Caco-2 (cell line): ENCODE measurements around the gene PRR5. TPM values are rescaled to one million over a fixed set of nuclear protein-coding genes. Genes with fewer than 3 reads are reported as not detected.

Experiments
- BruUV-seq: library from RNA; stranded (reverse); fragments of 400-500 nt; replicated peaks from 2 replicates; lab custom pipeline; 2021; lab: Mats Ljungman, UMichigan
- CTCF ChIA-PET: fragments of 300-600 bp; sonication (Branson Sonifier 250); formaldehyde crosslinking; loops from one replicate; lab custom pipeline; 2022; ENCODE audit warnings: antibody characterized with exemption; lab: Charles Lee
- POLR2A ChIA-PET: fragments of 300-600 bp; sonication (Branson Sonifier 250); formaldehyde crosslinking; loops from one replicate; lab custom pipeline; 2022; ENCODE audit warnings: antibody characterized with exemption; lab: Charles Lee
- DNase-seq, 2 experiments: peaks; one replicate each; pipeline versions ENCODE4 v3.0.0 to v3.0.0-alpha.2; 2020 to 2022
- H3K27me3 ChIP-seq: replicated peaks from 2 replicates; pipeline ENCODE4 v1.6.0; 2011; ENCODE audit warnings: low read length; ENCODE audit not compliant: control insufficient read depth, insufficient read depth
- H3K36me3 ChIP-seq: 2 replicates; pipeline ENCODE4 v1.5.1; 2011; ENCODE audit warnings: low read length; ENCODE audit not compliant: control insufficient read depth, insufficient read depth
- H3K4me1 ChIP-seq: fragments of 250-450 bp; sonication (Bioruptor Pico); 2 replicates; pipeline ENCODE4 v1.5.1; 2020; ENCODE audit warnings: mild to moderate bottlenecking
- H3K4me3 ChIP-seq: 2 replicates; pipeline ENCODE4 v1.5.1; 2011; ENCODE audit warnings: low read depth, mild to moderate bottlenecking, control low read depth, low read length
- H3K9me3 ChIP-seq: fragments of 250-450 bp; sonication (Bioruptor Pico); 2 replicates; pipeline ENCODE4 v1.5.1; 2020; ENCODE audit warnings: mild to moderate bottlenecking, moderate library complexity
- H3K27ac Mint-ChIP-seq: one replicate; pipeline ENCODE4 v1.8.0; 2022; ENCODE audit warnings: mixed read lengths; ENCODE audit not compliant: unreplicated experiment
- H3K27me3 Mint-ChIP-seq: one replicate; pipeline ENCODE4 v1.8.0; 2022; ENCODE audit warnings: mixed read lengths; ENCODE audit not compliant: insufficient read depth, unreplicated experiment
- H3K36me3 Mint-ChIP-seq: one replicate; pipeline ENCODE4 v1.8.0; 2022; ENCODE audit warnings: mild to moderate bottlenecking, mixed read lengths; ENCODE audit not compliant: insufficient read depth, unreplicated experiment
- H3K4me1 Mint-ChIP-seq: one replicate; pipeline ENCODE4 v1.8.0; 2022; ENCODE audit warnings: low read depth, mixed read lengths; ENCODE audit not compliant: unreplicated experiment
- H3K4me3 Mint-ChIP-seq: one replicate; pipeline ENCODE4 v1.8.0; 2022; ENCODE audit warnings: mild to moderate bottlenecking, moderate library complexity, mixed read lengths; ENCODE audit not compliant: unreplicated experiment
- H3K9me3 Mint-ChIP-seq: one replicate; pipeline ENCODE4 v1.8.0; 2022; ENCODE audit warnings: mixed read lengths; ENCODE audit not compliant: unreplicated experiment
- intact Hi-C: fragments of 100-400 bp; cut with micrococcal nuclease; formaldehyde crosslinking; loops from one replicate; pipeline ENCODE4 v1.10.0; 2022; ENCODE audit not compliant: unreplicated experiment
- total RNA-seq: library from RNA; stranded (reverse); gene quantifications from 2 replicates; pipeline ENCODE4 v1.2.3, GENCODE V29; 2022
- TF ChIP-seq, protein P1 (sequence below), 2 experiments: fragments of 200-600 bp in 1 of 2; IDR thresholded peaks; 1 replicate in 1 of 2; 2 replicates in 1 of 2; pipeline versions ENCODE4 v1.5.1 to v1.8.0; 2011 to 2022; ENCODE audit warnings: antibody characterized with exemption in 1 of 2, control low read depth in 1 of 2, inconsistent platforms in 1 of 2, low read depth in 1 of 2, low read length in 1 of 2, mild to moderate bottlenecking in 1 of 2, moderate library complexity in 1 of 2; ENCODE audit not compliant: insufficient read depth in 1 of 2, severe bottlenecking in 1 of 2, unreplicated experiment in 1 of 2

PRR5 gene
- total RNA-seq, 1 experiment from 2014 or later: 82.8 TPM

DNA sequence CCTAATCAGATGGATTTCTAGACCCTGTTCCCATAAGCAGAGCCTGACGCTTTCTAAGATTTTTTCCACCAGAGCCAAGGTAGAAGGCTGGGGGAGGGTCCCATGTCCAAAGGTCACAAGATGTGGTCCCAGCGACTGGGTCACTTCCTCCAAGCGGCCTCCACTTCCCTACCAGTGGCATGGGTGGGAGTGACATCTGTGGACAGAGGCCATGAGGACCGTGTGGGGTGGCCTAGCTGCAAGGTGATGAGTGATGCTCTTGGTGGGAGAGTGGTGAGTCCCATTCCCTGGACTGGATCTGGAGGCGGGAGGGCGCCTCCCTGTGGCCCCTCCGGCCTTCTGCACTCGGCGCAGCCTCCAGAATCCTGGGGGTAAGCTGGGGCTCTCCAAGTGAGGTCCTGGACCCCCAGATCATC, 32.4 kb upstream of the PRR5 start:
- Mint-ChIP-seq H3K27me3 (no peaks in the 10 kb centered on the region), H3K4me1 (peaks cover 5% of the 10 kb centered on the region), H3K4me3 (peak overlapping the region; percentile 87), H3K36me3 (no peaks in the 10 kb centered on the region), H3K9me3 (no peaks in the 10 kb centered on the region), H3K27ac (no peak overlapping the region)
- peak in 1 of 2 experiments; percentile 36 for DNase-seq
- ChIA-PET CTCF (interaction anchor here (1.5 kb wide), 1 partner anchor 9 kb away, joined by 5 read pairs; no protein-coding TSS in a partner anchor), POLR2A (no interaction called here)
- Histone ChIP-seq H3K4me3 (peak overlapping the region; percentile 68; the same call in 1 of the 2 replicates), H3K4me1 (peaks cover 16% of the 10 kb centered on the region), H3K36me3 (no peaks in the 10 kb centered on the region), H3K27me3 (no peaks in the 10 kb centered on the region), H3K9me3 (no peaks in the 10 kb centered on the region)
- TF ChIP-seq, protein P1, sequence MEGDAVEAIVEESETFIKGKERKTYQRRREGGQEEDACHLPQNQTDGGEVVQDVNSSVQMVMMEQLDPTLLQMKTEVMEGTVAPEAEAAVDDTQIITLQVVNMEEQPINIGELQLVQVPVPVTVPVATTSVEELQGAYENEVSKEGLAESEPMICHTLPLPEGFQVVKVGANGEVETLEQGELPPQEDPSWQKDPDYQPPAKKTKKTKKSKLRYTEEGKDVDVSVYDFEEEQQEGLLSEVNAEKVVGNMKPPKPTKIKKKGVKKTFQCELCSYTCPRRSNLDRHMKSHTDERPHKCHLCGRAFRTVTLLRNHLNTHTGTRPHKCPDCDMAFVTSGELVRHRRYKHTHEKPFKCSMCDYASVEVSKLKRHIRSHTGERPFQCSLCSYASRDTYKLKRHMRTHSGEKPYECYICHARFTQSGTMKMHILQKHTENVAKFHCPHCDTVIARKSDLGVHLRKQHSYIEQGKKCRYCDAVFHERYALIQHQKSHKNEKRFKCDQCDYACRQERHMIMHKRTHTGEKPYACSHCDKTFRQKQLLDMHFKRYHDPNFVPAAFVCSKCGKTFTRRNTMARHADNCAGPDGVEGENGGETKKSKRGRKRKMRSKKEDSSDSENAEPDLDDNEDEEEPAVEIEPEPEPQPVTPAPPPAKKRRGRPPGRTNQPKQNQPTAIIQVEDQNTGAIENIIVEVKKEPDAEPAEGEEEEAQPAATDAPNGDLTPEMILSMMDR (IDR thresholded peaks at IDR 0.05; ENCODE audit: insufficient read depth in 1 of 2, low read depth in 1 of 2, low read length in 1 of 2, severe bottlenecking in 1 of 2, unreplicated experiment in 1 of 2): peak in 1 of 2 experiments; percentile 26
- no TSS peak for BruUV-seq
- intact Hi-C loops: no loop called here

DNA sequence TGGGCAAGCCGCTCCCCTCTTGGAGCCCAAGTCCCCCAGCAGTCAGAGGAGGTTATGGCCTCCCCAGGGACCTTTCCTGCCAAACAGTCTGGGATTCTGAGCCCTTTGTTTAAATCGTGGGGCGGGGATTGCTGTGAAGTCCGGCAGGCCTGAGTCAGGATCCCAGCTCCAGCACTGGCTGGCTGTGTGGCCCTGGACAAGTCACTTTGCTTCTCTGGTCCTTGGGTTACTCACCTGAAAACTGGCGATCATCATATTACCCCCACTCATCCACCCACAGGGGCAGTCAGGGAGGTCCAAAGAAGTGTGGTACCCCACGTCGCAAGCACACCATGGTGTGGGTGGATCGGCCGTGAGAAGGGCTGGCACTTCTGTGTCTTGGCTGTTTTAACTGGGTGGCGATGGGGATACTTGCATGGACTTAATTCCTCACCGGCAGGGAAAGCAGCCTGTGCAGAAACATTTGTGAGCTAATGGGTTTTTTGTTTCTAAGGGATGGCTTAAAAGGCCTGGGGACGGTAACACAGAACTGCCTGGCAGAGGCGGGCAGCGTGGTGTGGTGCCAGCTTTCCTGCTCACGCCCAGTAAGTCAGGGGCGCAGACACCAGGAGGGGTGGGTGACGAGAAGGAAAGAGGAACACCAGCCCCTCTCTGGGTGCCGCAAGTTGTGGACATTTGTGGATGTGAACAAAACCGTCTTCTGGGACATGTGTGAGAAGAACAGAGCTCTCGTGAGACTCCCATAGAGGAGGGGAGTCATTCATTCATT, 31.6 kb upstream of the PRR5 start:
- TSS peak; percentile 23 for BruUV-seq
- TF ChIP-seq, protein P1 (IDR thresholded peaks at IDR 0.05; ENCODE audit: insufficient read depth in 1 of 2, low read depth in 1 of 2, low read length in 1 of 2, severe bottlenecking in 1 of 2, unreplicated experiment in 1 of 2): no peak
- no peaks in the 10 kb centered on the region for H3K36me3 ChIP-seq
- DNase-seq: no peak
- no peaks in the 10 kb centered on the region for H3K36me3 Mint-ChIP-seq
- H3K27ac Mint-ChIP-seq: no peak overlapping the region
- H3K4me1 Mint-ChIP-seq: peaks cover 8% of the 10 kb centered on the region
- POLR2A ChIA-PET: no interaction called here
- H3K4me1 ChIP-seq: peaks cover 16% of the 10 kb centered on the region
- H3K9me3 Mint-ChIP-seq: no peaks in the 10 kb centered on the region
- no peak overlapping the region for H3K4me3 Mint-ChIP-seq
- H3K27me3 Mint-ChIP-seq: no peaks in the 10 kb centered on the region
- H3K9me3 ChIP-seq: no peaks in the 10 kb centered on the region
- intact Hi-C loops: no loop called here
- no peak overlapping the region for H3K4me3 ChIP-seq
- CTCF ChIA-PET: no interaction called here
- no peaks in the 10 kb centered on the region for H3K27me3 ChIP-seq

GRCh38 chr22:44671742-44672141, 30.3 kb upstream of the PRR5 start:
- H3K9me3 ChIP-seq: no peaks in the 10 kb centered on the region
- intact Hi-C loops: no loop called here
- ChIA-PET POLR2A (no interaction called here), CTCF (interaction anchor here (0.7 kb wide), 1 partner anchor 13 kb away, joined by 3 read pairs; no protein-coding TSS in a partner anchor)
- H3K4me3 ChIP-seq: no peak overlapping the region
- H3K27me3 ChIP-seq: no peaks in the 10 kb centered on the region
- Mint-ChIP-seq H3K27ac (no peak overlapping the region), H3K27me3 (no peaks in the 10 kb centered on the region), H3K36me3 (no peaks in the 10 kb centered on the region), H3K4me1 (peaks cover 16% of the 10 kb centered on the region), H3K4me3 (no peak overlapping the region), H3K9me3 (no peaks in the 10 kb centered on the region)
- H3K36me3 ChIP-seq: no peaks in the 10 kb centered on the region
- peak in 1 of 2 experiments; percentile 43 for DNase-seq
- TF ChIP-seq, protein P1 (IDR thresholded peaks at IDR 0.05; ENCODE audit: insufficient read depth in 1 of 2, low read depth in 1 of 2, low read length in 1 of 2, severe bottlenecking in 1 of 2, unreplicated experiment in 1 of 2): no peak
- peaks cover 19% of the 10 kb centered on the region for H3K4me1 ChIP-seq
- BruUV-seq: no TSS peak
